GM12874 (cell line): Measurements from ENCODE around the gene GBP2.

ENCODE experiments used
- TF ChIP-seq, protein P1 (sequence below): IDR thresholded peaks from 2 replicates; pipeline ENCODE4 v1.5.1; 2011; ENCODE audit warnings: low read depth, mild to moderate bottlenecking, control low read depth, low read length, moderate library complexity; ENCODE audit not compliant: insufficient read depth

GBP2 gene

DNA sequence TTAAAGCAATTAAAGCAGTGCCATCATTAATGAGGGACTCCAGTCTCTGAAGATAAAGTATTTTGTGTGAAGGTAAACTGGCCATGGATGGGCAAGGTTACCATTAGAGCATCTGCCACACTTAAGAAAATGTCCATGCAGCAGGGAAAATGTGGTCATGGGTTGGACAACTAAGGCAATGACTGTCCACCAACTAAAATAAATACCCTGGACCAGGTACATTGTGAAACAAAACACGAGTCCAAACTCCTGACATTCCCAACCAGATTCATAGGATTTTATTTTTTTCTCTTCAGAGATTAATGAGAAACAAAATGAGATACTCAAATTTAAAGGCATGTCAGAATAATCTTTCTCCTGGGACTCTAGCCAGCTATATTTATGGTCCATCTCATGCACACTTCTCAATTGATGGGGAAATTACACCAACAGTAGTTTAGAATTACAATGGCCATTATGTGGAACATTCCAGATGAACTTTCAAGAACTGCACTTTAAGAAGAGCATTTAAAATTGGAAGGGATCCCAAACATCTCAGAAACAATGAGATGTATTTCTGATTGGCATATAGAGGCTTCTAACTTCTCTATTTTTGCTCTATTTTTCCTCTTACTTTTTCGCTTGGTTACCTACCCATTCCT lies 41.8 kb upstream of the GBP2 start:
- TF ChIP-seq, protein P1, sequence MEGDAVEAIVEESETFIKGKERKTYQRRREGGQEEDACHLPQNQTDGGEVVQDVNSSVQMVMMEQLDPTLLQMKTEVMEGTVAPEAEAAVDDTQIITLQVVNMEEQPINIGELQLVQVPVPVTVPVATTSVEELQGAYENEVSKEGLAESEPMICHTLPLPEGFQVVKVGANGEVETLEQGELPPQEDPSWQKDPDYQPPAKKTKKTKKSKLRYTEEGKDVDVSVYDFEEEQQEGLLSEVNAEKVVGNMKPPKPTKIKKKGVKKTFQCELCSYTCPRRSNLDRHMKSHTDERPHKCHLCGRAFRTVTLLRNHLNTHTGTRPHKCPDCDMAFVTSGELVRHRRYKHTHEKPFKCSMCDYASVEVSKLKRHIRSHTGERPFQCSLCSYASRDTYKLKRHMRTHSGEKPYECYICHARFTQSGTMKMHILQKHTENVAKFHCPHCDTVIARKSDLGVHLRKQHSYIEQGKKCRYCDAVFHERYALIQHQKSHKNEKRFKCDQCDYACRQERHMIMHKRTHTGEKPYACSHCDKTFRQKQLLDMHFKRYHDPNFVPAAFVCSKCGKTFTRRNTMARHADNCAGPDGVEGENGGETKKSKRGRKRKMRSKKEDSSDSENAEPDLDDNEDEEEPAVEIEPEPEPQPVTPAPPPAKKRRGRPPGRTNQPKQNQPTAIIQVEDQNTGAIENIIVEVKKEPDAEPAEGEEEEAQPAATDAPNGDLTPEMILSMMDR, result no peak

DNA sequence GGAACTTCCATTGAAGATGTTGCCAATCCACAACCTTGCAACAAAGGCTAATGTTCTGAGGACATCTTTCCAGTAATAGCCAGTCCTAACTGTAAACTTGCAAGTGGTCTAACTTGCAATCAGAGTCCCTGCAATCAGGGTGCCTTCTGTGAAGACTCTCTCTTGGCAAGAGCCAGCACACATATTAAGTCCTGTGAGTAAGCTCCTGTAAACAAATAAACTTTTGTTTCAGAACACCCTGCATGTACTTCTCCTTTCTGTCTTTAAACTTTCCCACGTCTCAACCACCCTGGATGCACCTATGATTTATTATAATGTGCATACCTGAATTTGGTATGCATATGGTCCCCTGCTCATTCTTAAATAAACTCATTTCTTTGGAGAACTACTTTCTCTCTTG lies 40.8 kb upstream of the GBP2 start:
- TF ChIP-seq, protein P1, result no peak

DNA sequence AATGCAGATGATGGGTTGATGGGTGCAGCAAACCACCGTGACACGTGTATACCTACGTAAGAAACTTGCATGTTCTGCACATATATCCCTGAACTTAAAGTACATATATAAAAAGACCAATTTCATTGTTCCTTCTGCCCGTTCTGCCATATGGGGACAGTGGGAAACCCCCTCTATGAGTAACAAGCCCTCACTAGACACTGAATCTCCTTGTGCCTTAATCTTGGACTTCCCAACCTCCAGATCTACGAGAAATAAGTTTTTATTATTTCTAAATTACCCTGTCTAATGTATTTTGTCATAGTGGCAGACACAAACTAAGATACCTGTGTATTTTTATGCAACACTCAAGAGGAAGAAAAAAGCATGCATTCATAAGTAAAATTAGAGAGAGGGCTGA lies 39.9 kb upstream of the GBP2 start:
- TF ChIP-seq, protein P1, result no peak

DNA sequence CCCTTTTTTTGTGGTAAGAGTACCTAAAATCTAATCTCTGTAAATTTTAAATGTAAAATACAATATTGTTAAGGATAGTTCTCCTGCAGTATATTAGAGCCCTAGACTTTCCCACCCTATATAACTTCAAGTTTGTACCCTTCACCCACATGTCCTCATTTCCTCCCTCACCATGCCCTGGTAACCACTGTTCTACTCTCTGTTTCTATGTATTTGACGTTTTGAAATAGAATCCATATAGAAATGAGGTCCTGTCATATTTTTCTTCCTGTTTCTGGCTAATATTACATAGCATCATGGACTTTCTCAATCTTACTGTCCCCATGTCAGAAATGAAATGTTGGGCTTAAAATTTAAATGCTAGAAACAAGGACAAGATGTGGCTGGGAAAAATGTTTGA lies 25.1 kb upstream of the GBP2 start:
- TF ChIP-seq, protein P1, result no peak

DNA sequence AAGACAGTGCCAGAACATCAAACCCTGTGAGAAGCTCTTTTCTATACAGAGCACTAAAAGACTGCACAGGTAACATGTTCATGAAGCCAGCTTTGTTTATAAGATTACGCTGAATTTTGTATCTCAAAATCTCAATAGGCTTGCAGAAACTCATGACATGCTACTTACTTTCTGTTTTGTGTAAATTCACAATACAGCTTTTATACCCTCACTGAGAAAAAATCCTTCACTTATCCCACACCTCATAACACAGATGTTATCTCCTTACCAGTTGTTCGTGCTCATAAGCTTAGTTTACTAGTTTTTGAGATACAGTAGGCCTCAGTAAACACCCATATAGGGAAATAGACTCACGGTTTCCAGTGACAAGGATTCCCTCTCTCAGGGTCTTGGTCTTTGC lies 24.1 kb upstream of the GBP2 start:
- TF ChIP-seq, protein P1, result no peak

DNA sequence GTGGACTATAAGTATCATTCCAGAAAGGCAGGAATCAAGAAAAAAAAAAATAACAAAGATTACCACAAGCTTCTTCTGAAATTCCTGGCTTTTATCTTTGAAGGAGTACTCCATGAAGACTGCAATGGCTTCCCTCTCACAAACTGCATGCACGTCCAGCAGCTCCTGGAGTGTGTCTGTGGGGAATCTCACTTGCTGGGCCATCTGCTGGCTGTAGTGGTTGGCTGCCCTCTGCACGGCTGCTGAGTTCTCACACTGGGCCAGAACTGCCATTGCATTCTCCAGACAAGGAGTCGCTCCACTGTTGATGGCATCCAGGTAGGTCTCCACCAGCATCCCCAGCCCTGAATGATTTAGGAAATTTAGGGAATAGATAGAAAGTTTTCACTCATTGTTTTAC lies 23.3 kb upstream of the GBP2 start:
- TF ChIP-seq, protein P1, result no peak

DNA sequence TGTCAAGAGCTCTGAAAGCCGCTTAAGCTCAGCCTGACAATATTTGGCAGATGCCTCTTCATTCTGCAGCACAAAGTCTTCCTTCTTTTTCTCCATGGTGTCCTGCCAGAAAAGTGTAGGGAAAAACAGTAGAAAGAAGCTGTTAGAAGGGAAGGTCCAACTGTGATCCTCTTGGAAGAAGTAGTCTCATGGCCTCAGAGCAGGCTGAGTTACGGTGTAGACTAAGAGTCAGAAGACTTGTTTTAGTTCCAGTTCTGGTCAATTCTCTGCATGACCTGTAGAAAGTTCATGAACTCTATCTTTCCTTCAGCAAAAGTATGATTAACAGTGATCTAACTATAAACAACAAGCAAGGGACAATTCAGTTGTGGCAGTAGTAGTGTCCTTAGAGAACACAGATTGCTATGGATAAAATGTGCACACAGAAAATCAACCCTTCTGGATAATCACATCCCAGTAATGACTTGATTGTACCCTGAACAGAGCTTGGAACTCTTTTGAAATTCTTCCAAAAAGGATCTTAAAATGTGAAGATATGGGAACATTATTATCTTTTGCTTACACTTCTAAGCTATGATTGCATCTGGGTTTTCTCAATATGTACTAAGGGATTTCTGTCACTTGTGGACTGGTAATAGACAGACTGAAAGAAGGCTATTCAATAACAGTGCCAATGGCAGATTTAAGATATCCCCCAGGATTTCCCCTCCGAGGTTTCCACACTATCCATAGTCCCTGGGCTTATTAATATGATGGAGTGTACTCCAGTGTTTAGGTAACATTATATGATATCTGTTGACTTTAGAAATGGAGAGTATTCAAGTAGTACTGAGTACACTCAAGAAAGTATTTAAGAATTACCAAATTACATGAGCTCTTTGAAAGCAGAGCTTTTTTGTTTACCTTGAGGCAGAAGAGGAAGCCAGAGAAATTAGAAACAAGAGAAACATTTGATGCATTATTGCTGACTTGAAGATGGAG lies 22.1 kb upstream of the GBP2 start:
- TF ChIP-seq, protein P1, result no peak
